OCI-LY7 (cell line): Measurements from ENCODE around the gene NCKAP5.

ENCODE experiments used
- CTCF ChIP-seq: fragments of 200-600 bp; sonication (generic); conservative IDR thresholded peaks from 2 replicates; pipeline ENCODE4 v1.5.1; 2014; ENCODE audit warnings: mild to moderate bottlenecking, antibody characterized with exemption, low read length, moderate library complexity, mixed read lengths
- EZH2phosphoT487 ChIP-seq: fragments of 200-600 bp; sonication (generic); IDR thresholded peaks from 2 replicates; pipeline ENCODE4 v1.6.1; 2018; ENCODE audit warnings: low read depth, borderline replicate concordance, mild to moderate bottlenecking, mixed run types, antibody characterized with exemption, low read length, moderate library complexity, mixed read lengths

DNA sequence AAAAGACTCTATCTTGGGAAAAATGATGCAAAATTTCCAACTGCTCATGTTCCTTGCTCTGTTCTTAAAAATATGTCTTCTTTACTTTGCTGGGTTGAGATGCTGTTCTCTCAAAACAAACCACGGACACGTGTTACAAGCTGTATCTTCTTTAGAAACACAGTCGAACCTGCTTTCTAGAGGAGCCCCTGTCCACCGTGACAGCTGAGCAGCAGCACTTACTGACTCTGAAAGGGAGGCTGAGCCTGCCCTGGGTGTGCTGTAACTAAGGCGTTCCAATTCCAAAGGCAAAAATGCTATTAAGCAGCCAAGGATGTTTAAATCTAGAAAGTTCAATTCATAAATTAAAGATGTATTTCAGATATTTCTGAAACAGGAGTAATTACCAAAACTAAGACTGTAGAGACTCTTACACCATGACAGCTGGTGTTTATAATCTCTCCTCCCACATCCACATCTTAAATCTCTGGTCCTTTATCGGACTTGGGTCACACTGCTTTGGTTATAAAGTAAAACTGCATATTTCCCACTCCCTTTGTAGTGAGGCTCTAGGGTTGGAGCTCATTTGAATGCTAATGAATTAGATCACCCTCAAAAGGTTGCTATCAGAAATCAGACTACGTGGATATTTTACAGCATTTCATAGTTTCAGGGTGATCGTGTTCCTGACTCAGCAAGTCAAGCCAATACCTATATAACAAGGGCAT, 617.1 kb downstream of the NCKAP5 start:
- TF ChIP-seq CTCF = no peak
- TF ChIP-seq EZH2phosphoT487 = no peak
